Right lobe of liver (tissue), 4 donors: ENCODE data around the gene RABEP1.

ENCODE experiments used
- CTCF ChIP-seq, 4 donors: fragments of 200-600 bp in 3 of 4; fragments of 450-650 bp in 1 of 4; IDR thresholded peaks; one replicate each; pipeline versions ENCODE4 v1.5.1 to v1.8.0; 2016 to 2022; ENCODE audit warnings: antibody characterized with exemption in 4 of 4, mild to moderate bottlenecking in 2 of 4
- POLR2A ChIP-seq: fragments of 450-650 bp; IDR thresholded peaks from one replicate; pipeline ENCODE4 v1.6.1; 2017; ENCODE audit warnings: antibody characterized with exemption, mild to moderate bottlenecking
- donor health status: DM: no; HTN: no; CAD: no.
- donor health status: DM: no; HTN: no; CAD: no.
- donor health status: DM: no; HTN: yes; CAD: no.

GRCh38 chr17:5286846-5287245, 4.8 kb downstream of the RABEP1 start:
- TF ChIP-seq CTCF (IDR thresholded peaks at IDR 0.05), result no peak
- no peak for TF ChIP-seq POLR2A
